GM12892 (cell line): ENCODE measurements around the gene ACSF3.
"Not testable (repeated sequence)": the region's sequence is repeated elsewhere in the genome, so short reads cannot be mapped to it uniquely, and the experiment has no call there.

Source experiments
- DNase-seq: peaks from one replicate; pipeline ENCODE4 v3.0.0; 2011; ENCODE audit not compliant: insufficient read length
- FAIRE-seq: peaks from 2 replicates; lab custom pipeline; 2011; peaks lifted over from hg19 to GRCh38; lab: Jason Lieb, UNC
- POLR2A ChIP-seq: IDR thresholded peaks from 2 replicates; pipeline ENCODE4 v1.6.1; 2011; ENCODE audit warnings: low read depth, low read length, control low read depth
- POLR2AphosphoS5 ChIP-seq: IDR thresholded peaks from 2 replicates; pipeline ENCODE4 v1.6.1; 2011; ENCODE audit warnings: low read depth, low read length, control low read depth
- TAF1 ChIP-seq: IDR thresholded peaks from 2 replicates; pipeline ENCODE4 v1.6.1; 2011; ENCODE audit warnings: low read depth, mild to moderate bottlenecking, control low read depth, low read length, borderline replicate concordance

The ACSF3 gene

DNA sequence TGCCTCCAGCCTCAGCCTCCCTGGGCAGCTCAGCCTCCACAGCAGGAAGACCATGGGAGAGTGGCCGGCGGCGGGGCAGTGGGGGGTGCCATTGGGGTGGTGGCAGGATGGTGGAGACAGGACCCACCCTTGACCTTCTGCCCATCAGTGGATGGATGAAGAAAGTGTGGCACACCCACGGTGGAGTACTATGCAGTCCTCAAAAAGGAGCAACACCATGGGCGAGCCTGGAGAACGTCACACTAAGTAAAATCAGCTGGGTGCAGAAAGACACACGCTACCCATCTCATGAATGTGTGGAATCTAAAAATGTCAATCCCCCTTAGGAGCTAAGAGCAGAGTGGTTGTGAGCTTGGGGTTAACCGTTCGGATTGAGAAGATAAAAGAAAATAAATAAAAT is 34.8 kb upstream of the ACSF3 start:
- FAIRE-seq, result no peak
- DNase-seq, result no peak
- TF ChIP-seq POLR2AphosphoS5 (no peak), POLR2A (no peak), TAF1 (no peak)

DNA sequence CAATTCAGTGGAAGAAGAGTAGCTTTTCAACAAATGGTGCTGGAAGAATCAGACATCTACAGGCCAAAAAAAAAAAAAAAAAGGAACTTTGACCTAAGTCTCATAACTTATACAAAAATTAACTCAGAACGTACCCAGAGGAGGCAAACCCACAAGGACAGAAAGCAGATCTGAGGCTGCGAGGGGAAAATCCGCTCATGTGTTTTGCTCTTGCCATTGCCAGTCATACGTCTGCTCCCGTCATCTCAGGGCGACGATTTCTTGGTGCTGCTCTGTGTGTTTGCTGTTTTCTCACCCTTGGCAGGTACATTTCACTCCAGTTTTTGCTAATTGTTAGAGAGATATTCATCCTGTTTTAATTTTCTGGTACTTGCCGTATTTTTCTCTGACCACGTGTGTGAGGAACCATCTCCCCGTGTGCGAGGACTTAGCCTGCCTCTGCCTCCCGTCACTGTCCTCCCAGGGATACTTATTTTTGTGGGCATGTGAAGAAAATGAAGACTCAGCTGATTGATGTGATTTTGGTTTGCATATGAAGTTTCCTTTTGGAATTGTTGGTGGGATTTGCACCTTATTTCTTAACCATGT is 33.4 kb upstream of the ACSF3 start:
- TF ChIP-seq TAF1 (no peak), POLR2A (peak; percentile 48; the same call in 1 of the 2 replicates), POLR2AphosphoS5 (no peak)
- DNase-seq (no peak), FAIRE-seq (peak; percentile 79)

DNA sequence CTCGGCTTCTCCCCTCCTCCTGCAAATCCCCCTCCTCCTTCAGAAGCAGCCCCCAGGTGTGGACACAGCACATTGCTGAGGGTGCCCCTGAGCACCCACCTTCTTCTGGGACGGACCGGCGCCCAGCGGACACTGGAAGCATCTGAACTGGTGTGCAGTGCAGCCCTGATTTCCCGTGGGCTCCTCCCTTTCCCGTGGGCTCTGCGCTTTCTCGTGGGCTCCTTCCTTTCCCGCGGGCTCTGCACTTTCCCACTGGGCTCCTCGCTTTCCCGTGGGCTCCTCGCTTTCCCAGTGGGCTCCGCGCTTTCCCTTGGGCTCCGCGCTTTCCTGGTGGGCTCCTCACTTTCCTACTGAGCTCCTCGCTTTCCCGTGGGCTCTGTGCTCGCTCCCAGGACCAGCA is 32.6 kb upstream of the ACSF3 start:
- FAIRE-seq (no peak), DNase-seq (no peak)
- TF ChIP-seq POLR2A (no peak), POLR2AphosphoS5 (no peak), TAF1 (no peak)

DNA sequence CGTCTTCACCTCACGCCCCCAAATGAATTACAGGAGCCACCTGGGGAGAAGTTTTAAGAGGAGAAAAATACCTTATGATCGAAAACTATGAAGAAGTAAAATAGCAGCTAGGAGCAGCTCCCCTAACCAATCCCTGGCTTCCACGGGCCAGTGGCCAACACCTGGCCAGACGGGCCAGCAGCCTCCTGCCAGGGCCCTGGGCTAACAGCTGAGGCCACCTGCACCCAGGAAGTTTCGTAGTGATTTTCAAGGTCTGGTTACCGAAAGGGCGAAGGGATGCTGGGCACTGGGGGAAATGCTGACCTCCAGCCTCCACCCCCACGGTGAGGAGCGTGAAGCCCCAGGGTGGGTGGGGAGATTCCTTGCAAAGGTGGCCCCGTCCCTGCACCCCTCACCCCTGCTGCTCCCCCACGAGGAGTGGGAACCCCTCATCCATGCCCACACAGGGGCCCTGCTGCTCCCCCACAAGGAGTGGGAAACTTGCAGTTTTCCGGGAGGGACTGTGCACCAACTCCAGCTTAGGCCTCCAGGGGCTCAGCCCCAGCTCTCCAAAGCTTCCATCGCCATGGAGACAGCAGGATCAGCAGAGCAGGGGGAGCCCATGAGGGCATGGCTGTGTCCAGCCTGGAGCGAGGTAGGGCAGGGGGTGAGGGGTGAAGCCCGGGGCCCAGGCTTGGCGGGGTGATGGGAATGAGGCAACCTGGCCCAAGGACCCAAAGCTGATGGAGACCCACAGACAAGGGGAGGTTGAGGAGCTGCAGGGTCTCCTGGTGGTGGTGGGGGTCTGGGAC is 31.9 kb upstream of the ACSF3 start:
- no peak for DNase-seq
- FAIRE-seq, result peak; percentile 24
- TF ChIP-seq POLR2AphosphoS5 (no peak), POLR2A (no peak), TAF1 (no peak)

DNA sequence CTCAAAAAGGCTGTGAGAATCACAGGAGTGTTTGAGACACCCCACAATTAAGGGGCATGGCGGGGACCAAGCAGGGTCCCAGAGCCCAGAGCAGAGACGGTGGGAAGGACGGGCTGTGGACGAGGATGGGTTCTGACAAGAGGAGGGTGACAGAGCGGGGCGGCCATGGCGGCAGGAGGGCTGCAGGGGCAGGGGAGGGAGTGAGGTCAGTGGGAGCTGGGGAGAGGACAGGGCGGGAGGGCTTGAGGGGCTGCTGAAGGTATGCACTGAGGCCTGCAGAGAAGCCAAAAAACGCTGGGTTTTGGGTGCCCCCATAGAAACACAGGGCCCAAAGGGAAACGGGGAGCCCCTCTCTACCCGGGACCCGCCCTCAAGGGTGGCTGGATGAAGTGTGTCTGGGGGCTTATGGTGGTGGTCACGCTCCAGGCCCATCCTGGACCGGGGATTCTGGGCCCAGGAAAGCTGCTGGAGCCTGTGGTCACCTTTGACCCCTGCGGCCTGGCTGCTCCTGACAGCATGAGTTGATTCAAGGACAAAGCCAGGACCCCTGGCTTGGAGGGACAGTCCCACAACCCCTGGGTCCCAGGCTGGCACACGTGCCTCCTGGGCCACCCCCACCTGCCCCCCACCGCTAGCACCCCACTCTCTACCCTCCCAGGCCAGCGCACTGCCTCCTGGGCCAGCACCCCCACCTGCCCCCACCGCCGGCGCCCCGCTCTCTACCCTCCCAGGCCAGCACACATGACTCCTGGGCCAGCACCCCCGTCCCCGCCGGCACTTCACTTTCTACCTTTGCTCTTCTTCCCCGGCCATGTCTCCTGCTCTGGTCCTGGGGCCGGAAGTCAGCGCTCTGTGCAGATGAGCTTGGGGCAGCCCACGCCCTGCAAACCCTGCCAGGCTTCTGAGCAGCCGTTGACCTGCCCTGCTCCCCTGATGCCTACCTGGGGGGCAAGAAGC is 31.0 kb upstream of the ACSF3 start:
- DNase-seq, result no peak
- TF ChIP-seq POLR2A (no peak), POLR2AphosphoS5 (no peak), TAF1 (no peak)
- no peak for FAIRE-seq

DNA sequence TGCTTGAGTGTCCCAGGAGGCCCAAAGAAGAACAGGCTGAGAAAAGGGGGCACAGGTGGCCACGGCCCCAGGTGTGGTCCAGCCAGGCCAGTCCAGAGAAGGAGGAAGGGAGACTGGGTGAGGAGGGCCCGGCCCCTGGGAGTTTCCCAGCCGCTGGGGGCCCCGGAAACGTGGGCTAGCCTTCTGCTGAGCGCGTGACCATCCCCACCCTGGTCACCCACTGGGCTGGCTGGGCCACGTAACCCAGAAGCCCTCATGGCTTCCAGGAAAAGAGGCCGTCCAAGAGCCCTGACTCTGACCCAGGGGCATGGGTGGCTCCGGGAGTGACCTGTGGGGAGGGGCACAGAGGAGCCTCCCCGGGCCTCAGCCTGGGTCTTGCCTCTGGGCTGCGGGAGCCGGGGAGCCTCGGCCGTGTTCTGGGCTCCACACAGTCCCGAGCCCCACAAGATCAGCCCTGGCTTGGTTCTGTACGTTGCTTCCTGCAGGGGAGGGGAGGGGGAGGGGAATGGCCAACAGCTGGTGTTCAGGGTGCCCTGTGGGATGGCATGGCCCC is 29.8 kb upstream of the ACSF3 start:
- no peak for DNase-seq
- TF ChIP-seq POLR2A (no peak), TAF1 (no peak), POLR2AphosphoS5 (no peak)
- FAIRE-seq, result no peak

DNA sequence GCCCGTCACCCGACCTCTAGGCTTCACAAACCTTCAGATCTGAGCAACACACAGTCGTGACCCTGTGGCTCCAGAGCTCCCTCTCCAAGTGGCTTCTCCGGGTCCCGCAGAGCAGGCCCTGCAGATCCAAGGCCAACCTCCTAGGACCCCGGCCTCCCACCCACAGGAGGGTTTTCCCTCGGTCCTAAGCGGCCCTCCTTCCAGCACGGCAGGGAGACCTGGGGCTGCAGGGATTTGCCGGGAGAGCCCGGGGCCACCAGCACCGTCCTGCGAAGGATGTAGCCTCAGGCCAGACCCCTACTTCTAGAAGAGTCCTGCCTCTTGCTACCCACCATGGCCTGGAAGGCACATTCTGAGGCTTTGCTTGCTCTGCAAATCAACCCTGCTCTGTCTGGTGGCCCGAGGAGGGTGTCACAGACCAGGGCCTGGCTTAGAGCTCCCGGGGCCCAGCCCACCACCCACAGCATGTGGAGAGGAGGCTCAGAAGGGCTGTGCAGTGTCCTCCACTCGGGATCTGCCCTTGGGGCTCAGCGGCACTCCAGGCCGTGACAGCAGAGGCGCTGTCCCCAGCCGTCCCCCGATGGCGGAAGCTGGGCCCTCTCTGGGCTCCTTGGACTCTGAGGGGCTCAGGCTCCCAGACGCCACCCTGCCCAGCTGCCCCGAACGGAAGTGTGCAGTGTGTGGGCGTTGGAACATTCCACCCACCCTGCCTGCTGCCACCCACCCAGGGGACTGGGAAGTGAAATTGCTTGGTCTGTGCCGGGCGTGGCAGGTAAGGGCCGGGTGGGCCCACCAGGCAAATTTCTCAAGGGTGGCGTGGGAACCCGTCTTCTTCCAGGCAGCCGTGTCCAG is 28.8 kb upstream of the ACSF3 start:
- TF ChIP-seq POLR2A (no peak), TAF1 (no peak), POLR2AphosphoS5 (no peak)
- DNase-seq (no peak), FAIRE-seq (no peak)

DNA sequence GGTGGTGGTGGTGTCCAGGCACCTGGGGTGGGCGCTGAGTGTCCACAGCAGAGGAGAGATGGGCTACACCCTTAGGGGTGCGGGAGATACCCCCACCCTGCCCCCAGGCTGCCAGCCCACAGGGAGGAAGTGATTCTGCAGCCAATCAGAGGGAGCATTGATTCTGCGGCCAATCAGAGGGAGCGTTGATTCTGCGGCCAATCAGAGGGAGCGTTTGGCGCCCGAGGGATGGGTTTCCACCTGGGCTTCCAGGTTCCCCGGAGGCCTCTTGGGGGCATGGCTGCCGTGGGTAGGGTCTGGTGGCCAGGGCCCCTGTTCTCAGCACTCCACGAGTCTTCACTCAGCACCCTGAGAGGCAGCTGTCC is 28.2 kb upstream of the ACSF3 start:
- no peak for DNase-seq

DNA sequence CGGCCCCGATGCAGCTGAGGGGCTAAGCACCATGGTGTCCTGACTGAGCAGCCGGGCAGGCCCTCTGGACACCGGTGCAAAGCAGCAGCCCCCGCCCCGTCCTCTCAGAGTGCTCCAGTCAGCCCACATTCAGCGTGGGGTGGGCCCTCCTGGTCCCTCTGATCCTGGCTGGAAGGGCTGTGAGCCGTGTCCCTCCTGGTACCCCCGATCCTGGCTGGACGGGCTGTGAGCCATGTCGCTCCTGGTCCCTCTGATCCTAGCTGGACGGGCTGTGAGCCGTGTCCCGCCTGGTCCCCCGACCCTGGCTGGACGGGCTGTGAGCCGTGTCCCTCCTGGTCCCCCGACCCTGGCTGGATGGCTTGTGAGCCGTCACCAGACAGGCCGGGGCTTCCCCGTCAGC is 26.9 kb upstream of the ACSF3 start:
- no peak for TF ChIP-seq POLR2AphosphoS5
- TF ChIP-seq POLR2A, result no peak
- TF ChIP-seq TAF1, result no peak
- FAIRE-seq (no peak), DNase-seq (no peak)

More for the DNA sequence above, 28.2 kb upstream of the ACSF3 start:
- no peak for TF ChIP-seq POLR2A
- TF ChIP-seq POLR2AphosphoS5, result no peak
- TF ChIP-seq TAF1, result no peak
- no peak for FAIRE-seq

DNA sequence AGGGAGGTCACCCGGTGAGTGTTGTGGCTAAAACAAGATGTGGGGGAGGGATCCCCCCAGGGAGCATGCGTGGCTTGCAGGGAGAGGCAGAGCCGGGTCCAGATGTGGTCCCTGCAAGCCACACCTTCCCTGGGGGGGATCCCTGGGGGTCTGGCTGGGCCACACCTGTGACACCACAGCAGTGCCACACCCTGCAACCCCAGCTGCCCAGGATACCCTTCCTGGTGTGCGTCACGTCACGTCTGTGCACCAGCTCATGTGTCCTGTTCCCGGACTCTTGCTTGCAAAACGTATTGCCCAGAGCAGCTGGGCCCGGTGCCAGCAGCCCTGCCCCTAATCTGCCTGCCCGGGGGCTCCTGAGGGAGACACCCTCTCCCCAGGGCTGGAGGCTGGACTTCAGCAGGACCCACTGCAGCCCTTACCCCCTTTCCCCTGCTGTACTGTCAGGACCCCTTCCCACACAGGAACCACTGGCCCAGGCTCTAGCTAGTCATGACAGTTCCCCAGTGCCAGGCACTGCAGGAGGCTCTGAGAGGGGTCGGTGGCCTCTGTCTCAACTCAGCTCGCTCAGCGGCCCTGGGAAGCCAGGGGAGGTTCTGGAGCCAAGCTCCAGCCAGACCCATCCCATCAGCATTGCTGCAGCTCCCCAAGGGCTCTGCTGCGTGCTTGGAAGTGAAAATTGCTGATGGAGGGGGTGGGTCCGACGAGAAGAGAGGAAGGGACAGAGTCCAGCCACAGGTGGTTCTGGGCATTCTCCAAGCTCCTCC is 25.8 kb upstream of the ACSF3 start:
- FAIRE-seq, result no peak

DNA sequence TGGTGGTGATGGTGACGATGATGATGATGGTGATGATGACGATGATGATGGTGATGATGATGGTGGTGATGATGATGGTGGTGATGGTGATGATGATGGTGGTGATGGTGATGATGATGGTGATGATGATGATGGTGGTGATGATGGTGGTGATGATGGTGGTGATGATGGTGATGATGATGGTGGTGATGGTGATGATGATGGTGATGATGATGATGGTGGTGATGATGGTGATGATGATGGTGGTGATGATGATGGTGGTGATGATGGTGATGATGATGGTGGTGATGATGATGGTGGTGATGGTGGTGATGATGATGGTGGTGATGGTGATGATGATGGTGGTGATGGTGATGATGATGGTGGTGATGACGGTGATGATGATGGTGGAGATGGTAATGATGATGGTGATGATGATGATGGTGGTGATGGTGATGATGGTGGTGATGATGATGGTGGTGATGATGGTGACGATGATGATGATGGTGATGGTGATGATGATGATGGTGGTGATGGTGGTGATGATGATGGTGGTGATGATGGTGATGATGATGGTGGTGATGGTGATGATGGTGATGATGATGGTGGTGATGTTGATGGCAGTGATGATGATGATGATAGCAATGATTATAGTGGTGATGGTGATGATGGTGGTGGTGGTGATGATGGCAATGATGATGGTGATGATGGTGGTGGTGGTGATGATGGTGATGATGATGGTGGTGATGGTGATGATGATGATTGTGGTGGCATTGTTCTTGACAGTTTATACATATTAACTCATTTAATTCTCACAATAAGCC is 24.6 kb upstream of the ACSF3 start:
- not testable (repeated sequence) for DNase-seq, FAIRE-seq

More for the DNA sequence above, 25.8 kb upstream of the ACSF3 start:
- DNase-seq, result no peak
- no peak for TF ChIP-seq TAF1
- no peak for TF ChIP-seq POLR2AphosphoS5
- TF ChIP-seq POLR2A, result no peak
